ENCODE data around the gene PTPRT.

DNA sequence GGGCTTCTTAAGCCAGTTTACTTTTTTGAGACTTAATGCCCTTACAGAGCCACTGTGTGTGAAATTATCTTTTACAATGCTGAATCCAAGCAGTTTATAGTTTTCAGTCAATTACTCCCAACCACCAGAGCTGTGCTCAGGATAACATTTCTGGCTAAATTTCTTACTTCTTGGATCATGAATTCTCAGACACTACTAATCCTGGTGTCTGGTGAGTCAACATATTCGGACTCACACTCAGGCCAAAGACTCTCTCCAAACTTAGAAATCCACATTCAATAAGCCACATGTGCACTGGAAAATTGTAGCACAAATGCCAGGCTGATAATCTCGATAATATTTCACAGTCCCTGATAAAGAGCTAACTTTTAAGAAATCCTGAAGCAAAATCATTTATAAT lies 49.0 kb downstream of the PTPRT start:
- TF ChIP-seq, protein P1, sequence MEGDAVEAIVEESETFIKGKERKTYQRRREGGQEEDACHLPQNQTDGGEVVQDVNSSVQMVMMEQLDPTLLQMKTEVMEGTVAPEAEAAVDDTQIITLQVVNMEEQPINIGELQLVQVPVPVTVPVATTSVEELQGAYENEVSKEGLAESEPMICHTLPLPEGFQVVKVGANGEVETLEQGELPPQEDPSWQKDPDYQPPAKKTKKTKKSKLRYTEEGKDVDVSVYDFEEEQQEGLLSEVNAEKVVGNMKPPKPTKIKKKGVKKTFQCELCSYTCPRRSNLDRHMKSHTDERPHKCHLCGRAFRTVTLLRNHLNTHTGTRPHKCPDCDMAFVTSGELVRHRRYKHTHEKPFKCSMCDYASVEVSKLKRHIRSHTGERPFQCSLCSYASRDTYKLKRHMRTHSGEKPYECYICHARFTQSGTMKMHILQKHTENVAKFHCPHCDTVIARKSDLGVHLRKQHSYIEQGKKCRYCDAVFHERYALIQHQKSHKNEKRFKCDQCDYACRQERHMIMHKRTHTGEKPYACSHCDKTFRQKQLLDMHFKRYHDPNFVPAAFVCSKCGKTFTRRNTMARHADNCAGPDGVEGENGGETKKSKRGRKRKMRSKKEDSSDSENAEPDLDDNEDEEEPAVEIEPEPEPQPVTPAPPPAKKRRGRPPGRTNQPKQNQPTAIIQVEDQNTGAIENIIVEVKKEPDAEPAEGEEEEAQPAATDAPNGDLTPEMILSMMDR (IDR thresholded peaks at IDR 0.05): no peak
- no peak for TF ChIP-seq POLR2A (IDR thresholded peaks at IDR 0.05)

Measured in uterus (tissue), 2 donors.